SH-SY5Y (cell line): ENCODE results near the gene KCNK15.

Source experiments
- GATA2 ChIP-seq: IDR thresholded peaks from 2 replicates; pipeline ENCODE4 v1.6.1; 2011; ENCODE audit warnings: mild to moderate bottlenecking, low read depth, low read length
- GATA3 ChIP-seq: IDR thresholded peaks from 2 replicates; pipeline ENCODE4 v1.6.1; 2011; ENCODE audit warnings: low read depth, mild to moderate bottlenecking, low read length, moderate library complexity

DNA sequence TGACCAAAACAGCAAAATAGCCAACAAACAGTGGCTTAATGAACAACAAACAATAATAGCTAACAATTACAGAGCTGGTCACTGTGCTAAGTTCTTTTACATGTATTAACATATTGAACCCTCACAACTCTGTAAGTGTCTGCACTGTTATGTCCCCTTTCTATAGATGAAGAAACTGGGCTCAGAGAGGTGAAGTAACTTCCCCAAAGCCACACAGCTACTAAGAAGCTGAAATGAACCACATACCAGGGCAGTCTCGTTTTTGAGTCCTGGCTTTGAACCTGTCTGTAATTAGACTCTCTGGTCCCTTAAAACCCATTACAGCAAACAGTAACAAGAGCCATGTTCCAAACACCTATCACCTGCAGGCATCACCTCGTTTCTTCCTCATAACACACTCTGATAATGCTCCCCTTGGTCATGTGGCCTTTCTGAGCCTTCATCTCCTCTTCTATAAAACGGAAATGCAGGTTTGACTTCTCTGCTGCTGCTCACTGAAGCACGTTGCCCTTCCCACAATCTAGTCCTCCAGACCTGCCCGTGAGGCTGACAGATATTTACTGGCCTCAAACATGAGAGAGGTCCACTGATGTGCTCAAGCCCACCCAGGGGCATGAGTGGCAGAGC lies 23.3 kb downstream of the KCNK15 start:
- TF ChIP-seq GATA2 (no peak), GATA3 (no peak)
